ENCODE results near the gene DIP2C.

DIP2C gene

GRCh38 chr10:679556-679955 is 9.9 kb downstream of the DIP2C start:
- TF ChIP-seq CTCF (IDR thresholded peaks at IDR 0.05): no peak

GRCh38 chr10:677750-678661 is 11.5 kb downstream of the DIP2C start:
- no peak for TF ChIP-seq CTCF (IDR thresholded peaks at IDR 0.05)

GRCh38 chr10:677038-677437 is 12.4 kb downstream of the DIP2C start:
- TF ChIP-seq CTCF (IDR thresholded peaks at IDR 0.05): no peak

- no peak for TF ChIP-seq CTCF (IDR thresholded peaks at IDR 0.05)
Measured at GRCh38 chr10:676178-676577, 13.3 kb downstream of the DIP2C start.

GRCh38 chr10:675532-675931 is 13.9 kb downstream of the DIP2C start:
- TF ChIP-seq CTCF (IDR thresholded peaks at IDR 0.05): no peak

- TF ChIP-seq CTCF (IDR thresholded peaks at IDR 0.05): no peak
Measured at GRCh38 chr10:673492-673891, 16.0 kb downstream of the DIP2C start.

GRCh38 chr10:672992-673391 is 16.5 kb downstream of the DIP2C start:
- no peak for TF ChIP-seq CTCF (IDR thresholded peaks at IDR 0.05)

All from LNCAP (cell line).